VCaP (cell line): Measurements from ENCODE around the gene RHOG.

Experiments used
- H3K27ac ChIP-seq: fragments of 450-650 bp; 2 replicates; pipeline ENCODE4 v1.5.1; 2017
- CTCF ChIP-seq: fragments of 450-650 bp; conservative IDR thresholded peaks from 2 replicates; pipeline ENCODE4 v1.5.1; 2017; ENCODE audit warnings: mild to moderate bottlenecking, moderate library complexity

Gene RHOG

GRCh38 chr11:3807909-3808860 is 32.6 kb downstream of the RHOG start, which contains the start of gene PGAP2:
PGAP2 (plus strand) TSS chr11:3808560; CDS start chr11:3811260, 2,700 bp downstream.
- peak; percentile 76 for TF ChIP-seq CTCF
- H3K27ac ChIP-seq: peak within 1 kb of the TSS; percentile 81

GRCh38 chr11:3803726-3804495 is 36.8 kb downstream of the RHOG start:
- no peak for TF ChIP-seq CTCF
- H3K27ac ChIP-seq: no peak overlapping the region

- no peak for TF ChIP-seq CTCF
- no peak overlapping the region for H3K27ac ChIP-seq
Measured at GRCh38 chr11:3802011-3802790, 38.6 kb downstream of the RHOG start.

- no peak overlapping the region for H3K27ac ChIP-seq
- no peak for TF ChIP-seq CTCF
Measured at GRCh38 chr11:3799873-3800272, 40.9 kb downstream of the RHOG start.

GRCh38 chr11:3799143-3799542 is 41.6 kb downstream of the RHOG start:
- no peak overlapping the region for H3K27ac ChIP-seq
- TF ChIP-seq CTCF: no peak

GRCh38 chr11:3797329-3798090 is 43.2 kb downstream of the RHOG start, which contains the start of gene NUP98:
NUP98 (minus strand) TSS chr11:3797554; CDS start chr11:3782117, 15,437 bp downstream.
- no peak for TF ChIP-seq CTCF
- peak within 1 kb of the TSS; percentile 83 for H3K27ac ChIP-seq
